GM23338 (cell line): ENCODE results near the gene SYT7.

Source experiments
- CREB1 ChIP-seq: fragments of 250-450 bp; sonication (Bioruptor Pico); IDR thresholded peaks from 2 replicates; pipeline ENCODE4 v1.5.0; 2020; ENCODE audit warnings: low read depth, mild to moderate bottlenecking, moderate library complexity
- CTCF ChIP-seq, 2 experiments: fragments of 200-600 bp in 1 of 2; sonication (generic) in 1 of 2; conservative IDR thresholded peaks; 2 replicates each; pipeline versions ENCODE4 v1.5.1 to v1.6.1; 2016 to 2017; ENCODE audit warnings: antibody characterized with exemption in 2 of 2, low read depth in 2 of 2, mild to moderate bottlenecking in 2 of 2, moderate library complexity in 1 of 2
- POLR2AphosphoS5 ChIP-seq: IDR thresholded peaks from 2 replicates; pipeline ENCODE4 v1.6.1; 2016; ENCODE audit warnings: antibody characterized with exemption, low read depth
- TF ChIP-seq, protein P1 (sequence below): IDR thresholded peaks from 2 replicates; pipeline ENCODE4 v1.6.1; 2016; ENCODE audit warnings: antibody characterized with exemption

- no peak for TF ChIP-seq POLR2AphosphoS5
- no peak for TF ChIP-seq CTCF (conservative IDR thresholded peaks at IDR 0.05; ENCODE audit: low read depth in 2 of 2)
- TF ChIP-seq, protein P1, sequence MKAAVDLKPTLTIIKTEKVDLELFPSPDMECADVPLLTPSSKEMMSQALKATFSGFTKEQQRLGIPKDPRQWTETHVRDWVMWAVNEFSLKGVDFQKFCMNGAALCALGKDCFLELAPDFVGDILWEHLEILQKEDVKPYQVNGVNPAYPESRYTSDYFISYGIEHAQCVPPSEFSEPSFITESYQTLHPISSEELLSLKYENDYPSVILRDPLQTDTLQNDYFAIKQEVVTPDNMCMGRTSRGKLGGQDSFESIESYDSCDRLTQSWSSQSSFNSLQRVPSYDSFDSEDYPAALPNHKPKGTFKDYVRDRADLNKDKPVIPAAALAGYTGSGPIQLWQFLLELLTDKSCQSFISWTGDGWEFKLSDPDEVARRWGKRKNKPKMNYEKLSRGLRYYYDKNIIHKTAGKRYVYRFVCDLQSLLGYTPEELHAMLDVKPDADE: no peak
- TF ChIP-seq CREB1 (CRISPR knock-in tag): no peak
These were observed 29.2 kb downstream of the SYT7 start for GRCh38 chr11:61551634-61552033.
